Mesenchymal stem cell (in vitro differentiated cells and primary cell): ENCODE measurements around the gene AURKA.

Experiments used
- DNase-seq: peaks from one replicate; pipeline ENCODE4 v3.0.0-alpha.2; 2013
- H2AFZ ChIP-seq: one replicate; pipeline ENCODE4 v1.6.1; 2013; ENCODE audit warnings: low read depth, mild to moderate bottlenecking, control low read depth, inconsistent platforms, low read length, moderate library complexity
- H2AK5ac ChIP-seq: 2 replicates; pipeline ENCODE4 v1.6.1; 2013; ENCODE audit warnings: low read length, moderate library complexity, mild to moderate bottlenecking, inconsistent platforms; ENCODE audit not compliant: severe bottlenecking
- H2BK120ac ChIP-seq: one replicate; pipeline ENCODE4 v1.6.1; 2013; ENCODE audit warnings: low read depth, mild to moderate bottlenecking, inconsistent platforms, low read length, moderate library complexity
- H2BK12ac ChIP-seq, 2 experiments: one replicate each; pipeline ENCODE4 v1.6.1; 2013; ENCODE audit warnings: inconsistent platforms in 2 of 2, low read length in 2 of 2, mild to moderate bottlenecking in 2 of 2, moderate library complexity in 2 of 2, control low read depth in 1 of 2
- H2BK15ac ChIP-seq: one replicate; pipeline ENCODE4 v1.6.1; 2013; ENCODE audit warnings: mild to moderate bottlenecking, low read depth, inconsistent platforms; ENCODE audit not compliant: poor library complexity, severe bottlenecking
- H2BK5ac ChIP-seq: 2 replicates; pipeline ENCODE4 v1.6.1; 2013; ENCODE audit warnings: low read depth, mild to moderate bottlenecking, low read length, control low read depth, inconsistent platforms; ENCODE audit not compliant: poor library complexity, severe bottlenecking
- H3K14ac ChIP-seq, 2 experiments: one replicate each; pipeline ENCODE4 v1.6.1; 2013; ENCODE audit warnings: inconsistent platforms in 2 of 2, low read length in 2 of 2, control low read depth in 1 of 2, mild to moderate bottlenecking in 1 of 2, moderate library complexity in 1 of 2
- H3K18ac ChIP-seq, 2 experiments: one replicate each; pipeline ENCODE4 v1.6.1; 2013; ENCODE audit warnings: inconsistent platforms in 2 of 2, low read length in 2 of 2, control low read depth in 1 of 2, low read depth in 1 of 2, mild to moderate bottlenecking in 1 of 2
- H3K23ac ChIP-seq, 2 experiments: one replicate each; pipeline ENCODE4 v1.6.1; 2013; ENCODE audit warnings: inconsistent platforms in 2 of 2, low read length in 2 of 2, mild to moderate bottlenecking in 2 of 2, moderate library complexity in 2 of 2, control low read depth in 1 of 2
- H3K27ac ChIP-seq: 2 replicates; pipeline ENCODE4 v1.5.1; 2013; ENCODE audit warnings: mild to moderate bottlenecking, moderate library complexity, low read length, control low read depth, inconsistent platforms; ENCODE audit not compliant: poor library complexity, severe bottlenecking
- H3K27me3 ChIP-seq, 2 experiments: 2 replicates each; pipeline versions ENCODE4 v1.6.1 to v1.7.0; 2013; ENCODE audit warnings: low read length in 2 of 2, mild to moderate bottlenecking in 2 of 2, moderate library complexity in 2 of 2, control low read depth in 1 of 2, inconsistent platforms in 1 of 2; ENCODE audit not compliant: control insufficient read depth in 1 of 2, insufficient read depth in 1 of 2
- H3K36me3 ChIP-seq, 2 experiments: 2 replicates each; pipeline versions ENCODE4 v1.6.1 to v1.7.0; 2013; ENCODE audit warnings: low read length in 2 of 2, control low read depth in 1 of 2, inconsistent platforms in 1 of 2, low read depth in 1 of 2, mild to moderate bottlenecking in 1 of 2; ENCODE audit not compliant: insufficient read depth in 2 of 2, control insufficient read depth in 1 of 2
- H3K4ac ChIP-seq, 2 experiments: one replicate each; pipeline ENCODE4 v1.6.1; 2013; ENCODE audit warnings: inconsistent platforms in 2 of 2, low read length in 2 of 2, mild to moderate bottlenecking in 2 of 2, moderate library complexity in 2 of 2, control low read depth in 1 of 2, low read depth in 1 of 2
- H3K4me1 ChIP-seq: 2 replicates; pipeline ENCODE4 v1.6.1; 2013; ENCODE audit warnings: low read depth, low read length, control low read depth; ENCODE audit not compliant: control insufficient read depth, insufficient read depth
- H3K4me2 ChIP-seq: 2 replicates; pipeline ENCODE4 v1.6.1; 2013; ENCODE audit warnings: low read length, mild to moderate bottlenecking, inconsistent platforms; ENCODE audit not compliant: poor library complexity, severe bottlenecking
- H3K4me3 ChIP-seq, 2 experiments: 2 replicates each; pipeline versions ENCODE4 v1.5.1 to v1.7.0; 2013; ENCODE audit warnings: low read length in 2 of 2, mild to moderate bottlenecking in 2 of 2, control low read depth in 1 of 2, low read depth in 1 of 2; ENCODE audit not compliant: insufficient read depth in 1 of 2
- H3K79me1 ChIP-seq: replicated peaks from 2 replicates; pipeline ENCODE4 v1.6.1; 2013; ENCODE audit warnings: mild to moderate bottlenecking, control low read depth, low read length, inconsistent platforms; ENCODE audit not compliant: poor library complexity, severe bottlenecking
- H3K9ac ChIP-seq: 2 replicates; pipeline ENCODE4 v1.7.0; 2013; ENCODE audit warnings: mild to moderate bottlenecking, low read length, moderate library complexity
- H3K9me3 ChIP-seq: 2 replicates; pipeline ENCODE4 v1.7.0; 2013; ENCODE audit warnings: mild to moderate bottlenecking, low read length; ENCODE audit not compliant: control insufficient read depth
- H4K8ac ChIP-seq: one replicate; pipeline ENCODE4 v1.6.1; 2013; ENCODE audit warnings: inconsistent platforms, mild to moderate bottlenecking, low read length, moderate library complexity
- H4K91ac ChIP-seq: one replicate; pipeline ENCODE4 v1.6.1; 2013; ENCODE audit warnings: mild to moderate bottlenecking, low read length, inconsistent platforms
- WGBS: methylation state at CpG from one replicate; pipeline ENCODE4 v1.1.7; 2013; ENCODE audit warnings: mixed read lengths; 5-methylcytosine and 5-hydroxymethylcytosine counted together

AURKA gene

DNA sequence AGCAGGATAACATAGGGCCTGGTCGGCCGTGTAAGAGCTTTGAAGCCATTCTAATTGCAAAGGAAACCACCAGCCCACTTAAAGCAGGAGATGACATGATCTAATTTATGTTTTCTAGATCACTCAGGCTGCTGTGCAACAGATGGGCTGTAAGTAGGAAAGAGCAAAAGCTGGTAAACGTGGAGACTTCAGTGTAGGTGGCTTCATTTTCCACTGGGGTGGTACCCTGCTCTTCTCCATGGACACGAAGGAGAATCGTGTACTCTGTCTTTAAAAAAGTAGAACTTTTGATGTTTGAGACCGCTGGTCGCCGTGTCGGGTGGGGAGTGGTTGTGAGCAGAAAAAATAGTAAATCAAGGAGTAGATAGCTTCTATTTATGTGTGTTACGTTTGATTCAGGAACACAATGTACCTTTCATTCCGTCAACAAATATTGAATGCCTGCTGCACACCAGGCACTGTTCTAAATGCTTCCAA, 26.4 kb upstream of the AURKA start:
- peaks cover 0 to 4% of the 10 kb centered on the region in 2 experiments for H3K36me3 ChIP-seq
- H3K4me1 ChIP-seq = peaks cover 18% of the 10 kb centered on the region
- H2BK120ac ChIP-seq = no peak overlapping the region
- no peaks in the 10 kb centered on the region for H3K9me3 ChIP-seq
- peak overlapping the region in 1 of 2 experiments; percentile 67 for H3K4ac ChIP-seq
- H3K27me3 ChIP-seq = no peaks in the 10 kb centered on the region
- H3K23ac ChIP-seq = no peak overlapping the region
- no peak overlapping the region for H4K91ac ChIP-seq
- peak overlapping the region in 1 of 2 experiments; percentile 8 for H3K18ac ChIP-seq
- no peak overlapping the region for H3K27ac ChIP-seq
- H4K8ac ChIP-seq = peak overlapping the region; percentile 43
- H3K9ac ChIP-seq = no peak overlapping the region
- peak; percentile 23 for DNase-seq
- WGBS = 61% methylated on average over 9 of the region's 11 CpGs
- H2AK5ac ChIP-seq = peak overlapping the region; percentile 45
- H2BK15ac ChIP-seq = no peak overlapping the region
- H2BK12ac ChIP-seq = peak overlapping the region in 1 of 2 experiments; percentile 1
- no peak overlapping the region for H3K14ac ChIP-seq
- no peak overlapping the region for H2AFZ ChIP-seq
- H2BK5ac ChIP-seq = no peak overlapping the region
- H3K4me2 ChIP-seq = no peak overlapping the region
- no peaks in the 10 kb centered on the region for H3K79me1 ChIP-seq
- no peak overlapping the region for H3K4me3 ChIP-seq

DNA sequence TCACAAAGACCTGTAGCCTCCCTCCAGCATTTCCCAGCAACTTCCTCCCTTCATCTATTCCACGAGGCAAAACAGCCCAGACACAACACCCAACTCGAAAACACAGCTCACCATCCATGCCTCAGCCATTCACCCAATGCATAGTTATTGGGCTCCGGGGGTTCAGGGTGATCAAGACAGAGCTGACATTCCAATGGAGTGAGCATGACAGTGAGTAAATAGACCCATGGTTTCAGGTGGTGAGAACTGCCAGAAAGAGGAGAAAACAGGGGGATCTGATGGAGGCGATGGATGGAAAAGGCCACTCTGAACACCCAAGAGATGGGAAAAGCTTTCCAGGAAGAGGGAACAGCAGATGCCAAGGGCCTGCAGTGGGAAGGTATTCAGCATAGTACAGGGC, 25.9 kb upstream of the AURKA start:
- peaks cover 0 to 4% of the 10 kb centered on the region in 2 experiments for H3K36me3 ChIP-seq
- 71% methylated on average over 4 of the region's 4 CpGs for WGBS
- H2AFZ ChIP-seq = no peak overlapping the region
- no peak overlapping the region for H3K9ac ChIP-seq
- no peak overlapping the region for H2BK5ac ChIP-seq
- DNase-seq = no peak
- no peak overlapping the region for H4K91ac ChIP-seq
- H3K79me1 ChIP-seq = no peaks in the 10 kb centered on the region
- no peak overlapping the region for H3K4ac ChIP-seq
- no peak overlapping the region for H2BK15ac ChIP-seq
- H3K9me3 ChIP-seq = no peaks in the 10 kb centered on the region
- H3K4me1 ChIP-seq = peaks cover 20% of the 10 kb centered on the region
- H3K27me3 ChIP-seq = no peaks in the 10 kb centered on the region
- H2BK120ac ChIP-seq = no peak overlapping the region
- no peak overlapping the region for H2AK5ac ChIP-seq
- no peak overlapping the region for H3K4me2 ChIP-seq
- H3K14ac ChIP-seq = no peak overlapping the region
- no peak overlapping the region for H3K23ac ChIP-seq
- H3K27ac ChIP-seq = no peak overlapping the region
- H4K8ac ChIP-seq = no peak overlapping the region
- H3K4me3 ChIP-seq = no peak overlapping the region
- H3K18ac ChIP-seq = peak overlapping the region in 1 of 2 experiments; percentile 8
- H2BK12ac ChIP-seq = peak overlapping the region; percentile 1 to 27

DNA sequence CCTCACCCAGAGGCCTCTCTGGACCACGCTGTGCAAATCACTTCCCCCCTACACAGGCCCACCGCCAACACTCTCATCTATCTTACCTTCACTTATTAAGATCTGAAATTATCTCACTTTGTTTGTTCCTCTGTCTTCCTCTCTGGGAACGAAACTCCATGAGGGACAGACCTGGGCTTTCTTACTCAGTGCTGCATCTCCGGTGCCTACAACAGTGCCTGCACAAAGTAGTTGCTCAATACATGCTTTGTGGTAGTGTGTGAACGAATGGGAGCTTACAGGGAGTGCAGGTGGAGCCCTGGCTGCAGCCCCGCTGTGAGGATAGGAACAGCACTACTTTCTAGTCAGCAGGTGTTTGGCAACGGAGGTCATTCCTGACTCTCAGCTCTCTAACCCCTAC, 25.4 kb upstream of the AURKA start:
- 93% methylated on average over 7 of the region's 7 CpGs for WGBS
- Histone ChIP-seq H3K4ac (no peak overlapping the region), H3K4me3 (no peak overlapping the region), H3K18ac (no peak overlapping the region), H4K91ac (no peak overlapping the region), H3K9me3 (no peaks in the 10 kb centered on the region), H4K8ac (no peak overlapping the region), H2BK5ac (no peak overlapping the region), H3K9ac (no peak overlapping the region), H3K79me1 (no peaks in the 10 kb centered on the region), H3K23ac (no peak overlapping the region), H3K36me3 (peaks cover 0 to 4% of the 10 kb centered on the region in 2 experiments), H3K4me2 (no peak overlapping the region), H3K14ac (no peak overlapping the region), H3K27me3 (no peaks in the 10 kb centered on the region), H2AK5ac (no peak overlapping the region), H2BK120ac (no peak overlapping the region), H2BK12ac (no peak overlapping the region), H3K27ac (no peak overlapping the region), H2BK15ac (peak overlapping the region; percentile 6), H2AFZ (no peak overlapping the region), H3K4me1 (peaks cover 18% of the 10 kb centered on the region)
- no peak for DNase-seq

- Histone ChIP-seq H3K79me1 (no peaks in the 10 kb centered on the region), H2BK5ac (no peak overlapping the region), H2AFZ (peak overlapping the region; percentile 29), H3K27me3 (no peaks in the 10 kb centered on the region), H3K4me1 (peaks cover 8% of the 10 kb centered on the region), H2AK5ac (no peak overlapping the region), H3K18ac (no peak overlapping the region), H2BK12ac (no peak overlapping the region), H3K4ac (no peak overlapping the region), H3K9me3 (no peaks in the 10 kb centered on the region), H2BK15ac (no peak overlapping the region), H3K4me3 (no peak overlapping the region), H2BK120ac (no peak overlapping the region), H3K4me2 (no peak overlapping the region), H3K23ac (no peak overlapping the region), H3K14ac (no peak overlapping the region), H4K91ac (no peak overlapping the region), H3K36me3 (peaks cover 0 to 4% of the 10 kb centered on the region in 2 experiments), H3K9ac (no peak overlapping the region), H3K27ac (no peak overlapping the region), H4K8ac (peak overlapping the region; percentile 71)
- WGBS = 91% methylated on average over 11 of the region's 12 CpGs
- DNase-seq = peak; percentile 42
These were observed 23.1 kb upstream of the AURKA start for GRCh38 chr20:56414842-56415765.
